ENCODE data around the gene GPD1L. TPM values are rescaled to one million over a fixed set of nuclear protein-coding genes. Genes with fewer than 3 reads are reported as not detected.

The GPD1L gene
- total and polyA plus RNA-seq, 10 of the 15 experiments (the other 5 are each of a cell fraction or from before 2014, with no cell fraction given) = 0.77 to 4.8 (median 3.9) TPM

DNA sequence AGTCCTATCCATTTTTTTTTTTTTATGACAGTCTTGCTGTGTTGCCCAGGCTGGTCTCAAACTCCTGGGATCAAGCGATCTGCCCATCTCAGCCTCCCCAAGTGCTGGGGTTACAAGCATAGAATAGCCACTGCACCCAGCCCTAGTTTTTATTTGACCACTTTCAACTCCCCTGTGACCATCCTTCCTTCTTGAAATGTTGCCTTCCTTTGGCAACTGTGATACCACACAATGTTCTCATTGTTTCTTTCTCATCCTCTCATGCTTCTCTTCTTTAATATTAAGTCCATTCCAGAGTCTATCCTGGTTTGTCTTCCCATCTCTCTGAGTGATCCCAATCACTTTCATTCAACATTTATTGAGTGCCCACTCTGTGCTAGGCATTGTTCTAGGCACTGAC lies 7.9 kb upstream of the GPD1L start:
- TF ChIP-seq, protein P1, sequence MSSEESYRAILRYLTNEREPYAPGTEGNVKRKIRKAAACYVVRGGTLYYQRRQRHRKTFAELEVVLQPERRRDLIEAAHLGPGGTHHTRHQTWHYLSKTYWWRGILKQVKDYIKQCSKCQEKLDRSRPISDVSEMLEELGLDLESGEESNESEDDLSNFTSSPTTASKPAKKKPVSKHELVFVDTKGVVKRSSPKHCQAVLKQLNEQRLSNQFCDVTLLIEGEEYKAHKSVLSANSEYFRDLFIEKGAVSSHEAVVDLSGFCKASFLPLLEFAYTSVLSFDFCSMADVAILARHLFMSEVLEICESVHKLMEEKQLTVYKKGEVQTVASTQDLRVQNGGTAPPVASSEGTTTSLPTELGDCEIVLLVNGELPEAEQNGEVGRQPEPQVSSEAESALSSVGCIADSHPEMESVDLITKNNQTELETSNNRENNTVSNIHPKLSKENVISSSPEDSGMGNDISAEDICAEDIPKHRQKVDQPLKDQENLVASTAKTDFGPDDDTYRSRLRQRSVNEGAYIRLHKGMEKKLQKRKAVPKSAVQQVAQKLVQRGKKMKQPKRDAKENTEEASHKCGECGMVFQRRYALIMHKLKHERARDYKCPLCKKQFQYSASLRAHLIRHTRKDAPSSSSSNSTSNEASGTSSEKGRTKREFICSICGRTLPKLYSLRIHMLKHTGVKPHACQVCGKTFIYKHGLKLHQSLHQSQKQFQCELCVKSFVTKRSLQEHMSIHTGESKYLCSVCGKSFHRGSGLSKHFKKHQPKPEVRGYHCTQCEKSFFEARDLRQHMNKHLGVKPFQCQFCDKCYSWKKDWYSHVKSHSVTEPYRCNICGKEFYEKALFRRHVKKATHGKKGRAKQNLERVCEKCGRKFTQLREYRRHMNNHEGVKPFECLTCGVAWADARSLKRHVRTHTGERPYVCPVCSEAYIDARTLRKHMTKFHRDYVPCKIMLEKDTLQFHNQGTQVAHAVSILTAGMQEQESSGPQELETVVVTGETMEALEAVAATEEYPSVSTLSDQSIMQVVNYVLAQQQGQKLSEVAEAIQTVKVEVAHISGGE (CRISPR knock-in tag; IDR thresholded peaks at IDR 0.05) = no peak
- no peak for TF ChIP-seq ZNF217 (IDR thresholded peaks at IDR 0.05)
- TF ChIP-seq HCFC1 (IDR thresholded peaks at IDR 0.05; ENCODE audit: low read length) = no peak
- TF ChIP-seq, protein P2, sequence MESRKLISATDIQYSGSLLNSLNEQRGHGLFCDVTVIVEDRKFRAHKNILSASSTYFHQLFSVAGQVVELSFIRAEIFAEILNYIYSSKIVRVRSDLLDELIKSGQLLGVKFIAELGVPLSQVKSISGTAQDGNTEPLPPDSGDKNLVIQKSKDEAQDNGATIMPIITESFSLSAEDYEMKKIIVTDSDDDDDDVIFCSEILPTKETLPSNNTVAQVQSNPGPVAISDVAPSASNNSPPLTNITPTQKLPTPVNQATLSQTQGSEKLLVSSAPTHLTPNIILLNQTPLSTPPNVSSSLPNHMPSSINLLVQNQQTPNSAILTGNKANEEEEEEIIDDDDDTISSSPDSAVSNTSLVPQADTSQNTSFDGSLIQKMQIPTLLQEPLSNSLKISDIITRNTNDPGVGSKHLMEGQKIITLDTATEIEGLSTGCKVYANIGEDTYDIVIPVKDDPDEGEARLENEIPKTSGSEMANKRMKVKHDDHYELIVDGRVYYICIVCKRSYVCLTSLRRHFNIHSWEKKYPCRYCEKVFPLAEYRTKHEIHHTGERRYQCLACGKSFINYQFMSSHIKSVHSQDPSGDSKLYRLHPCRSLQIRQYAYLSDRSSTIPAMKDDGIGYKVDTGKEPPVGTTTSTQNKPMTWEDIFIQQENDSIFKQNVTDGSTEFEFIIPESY (IDR thresholded peaks at IDR 0.05) = no peak
- TF ChIP-seq NBN (IDR thresholded peaks at IDR 0.05) = no peak
- no peak for TF ChIP-seq BMI1 (IDR thresholded peaks at IDR 0.05; ENCODE audit: borderline replicate concordance)
- TF ChIP-seq CBX5 (IDR thresholded peaks at IDR 0.05; ENCODE audit: low read depth) = no peak
- TF ChIP-seq NFYB (IDR thresholded peaks at IDR 0.05; ENCODE audit: insufficient read depth, low read depth, low read length) = no peak
- TF ChIP-seq PML (IDR thresholded peaks at IDR 0.05; ENCODE audit: low read length) = no peak
- no peak for TF ChIP-seq SMC3 (IDR thresholded peaks at IDR 0.05; ENCODE audit: borderline replicate concordance, low read length)
- TF ChIP-seq, protein P3, sequence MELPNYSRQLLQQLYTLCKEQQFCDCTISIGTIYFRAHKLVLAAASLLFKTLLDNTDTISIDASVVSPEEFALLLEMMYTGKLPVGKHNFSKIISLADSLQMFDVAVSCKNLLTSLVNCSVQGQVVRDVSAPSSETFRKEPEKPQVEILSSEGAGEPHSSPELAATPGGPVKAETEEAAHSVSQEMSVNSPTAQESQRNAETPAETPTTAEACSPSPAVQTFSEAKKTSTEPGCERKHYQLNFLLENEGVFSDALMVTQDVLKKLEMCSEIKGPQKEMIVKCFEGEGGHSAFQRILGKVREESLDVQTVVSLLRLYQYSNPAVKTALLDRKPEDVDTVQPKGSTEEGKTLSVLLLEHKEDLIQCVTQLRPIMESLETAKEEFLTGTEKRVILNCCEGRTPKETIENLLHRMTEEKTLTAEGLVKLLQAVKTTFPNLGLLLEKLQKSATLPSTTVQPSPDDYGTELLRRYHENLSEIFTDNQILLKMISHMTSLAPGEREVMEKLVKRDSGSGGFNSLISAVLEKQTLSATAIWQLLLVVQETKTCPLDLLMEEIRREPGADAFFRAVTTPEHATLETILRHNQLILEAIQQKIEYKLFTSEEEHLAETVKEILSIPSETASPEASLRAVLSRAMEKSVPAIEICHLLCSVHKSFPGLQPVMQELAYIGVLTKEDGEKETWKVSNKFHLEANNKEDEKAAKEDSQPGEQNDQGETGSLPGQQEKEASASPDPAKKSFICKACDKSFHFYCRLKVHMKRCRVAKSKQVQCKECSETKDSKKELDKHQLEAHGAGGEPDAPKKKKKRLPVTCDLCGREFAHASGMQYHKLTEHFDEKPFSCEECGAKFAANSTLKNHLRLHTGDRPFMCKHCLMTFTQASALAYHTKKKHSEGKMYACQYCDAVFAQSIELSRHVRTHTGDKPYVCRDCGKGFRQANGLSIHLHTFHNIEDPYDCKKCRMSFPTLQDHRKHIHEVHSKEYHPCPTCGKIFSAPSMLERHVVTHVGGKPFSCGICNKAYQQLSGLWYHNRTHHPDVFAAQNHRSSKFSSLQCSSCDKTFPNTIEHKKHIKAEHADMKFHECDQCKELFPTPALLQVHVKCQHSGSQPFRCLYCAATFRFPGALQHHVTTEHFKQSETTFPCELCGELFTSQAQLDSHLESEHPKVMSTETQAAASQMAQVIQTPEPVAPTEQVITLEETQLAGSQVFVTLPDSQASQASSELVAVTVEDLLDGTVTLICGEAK (IDR thresholded peaks at IDR 0.05; ENCODE audit: borderline replicate concordance) = no peak
- no peak for TF ChIP-seq JUND (IDR thresholded peaks at IDR 0.05; ENCODE audit: low read depth, low read length)
- TF ChIP-seq, protein P4, sequence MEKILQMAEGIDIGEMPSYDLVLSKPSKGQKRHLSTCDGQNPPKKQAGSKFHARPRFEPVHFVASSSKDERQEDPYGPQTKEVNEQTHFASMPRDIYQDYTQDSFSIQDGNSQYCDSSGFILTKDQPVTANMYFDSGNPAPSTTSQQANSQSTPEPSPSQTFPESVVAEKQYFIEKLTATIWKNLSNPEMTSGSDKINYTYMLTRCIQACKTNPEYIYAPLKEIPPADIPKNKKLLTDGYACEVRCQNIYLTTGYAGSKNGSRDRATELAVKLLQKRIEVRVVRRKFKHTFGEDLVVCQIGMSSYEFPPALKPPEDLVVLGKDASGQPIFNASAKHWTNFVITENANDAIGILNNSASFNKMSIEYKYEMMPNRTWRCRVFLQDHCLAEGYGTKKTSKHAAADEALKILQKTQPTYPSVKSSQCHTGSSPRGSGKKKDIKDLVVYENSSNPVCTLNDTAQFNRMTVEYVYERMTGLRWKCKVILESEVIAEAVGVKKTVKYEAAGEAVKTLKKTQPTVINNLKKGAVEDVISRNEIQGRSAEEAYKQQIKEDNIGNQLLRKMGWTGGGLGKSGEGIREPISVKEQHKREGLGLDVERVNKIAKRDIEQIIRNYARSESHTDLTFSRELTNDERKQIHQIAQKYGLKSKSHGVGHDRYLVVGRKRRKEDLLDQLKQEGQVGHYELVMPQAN (conservative IDR thresholded peaks at IDR 0.05) = no peak

More for the DNA sequence above, 7.9 kb upstream of the GPD1L start:
- Histone ChIP-seq H3K27me3 (replicated peaks in 1 of 2; ENCODE audit: control insufficient read depth in 2 of 2, insufficient read depth in 2 of 2, low read length in 1 of 2) (no peaks in the 10 kb centered on the region), H4K20me1 (ENCODE audit: control insufficient read depth, insufficient read depth) (no peaks in the 10 kb centered on the region), H3K27ac (ENCODE audit: control insufficient read depth, insufficient read depth) (no peak overlapping the region), H3K36me3 (ENCODE audit: control insufficient read depth in 2 of 2, insufficient read depth in 2 of 2, low read length in 1 of 2) (no peaks in the 10 kb centered on the region), H3K4me1 (ENCODE audit: control insufficient read depth, insufficient read depth, low read length) (peaks cover 6% of the 10 kb centered on the region), H3K4me2 (ENCODE audit: control insufficient read depth, insufficient read depth) (no peak overlapping the region), H3K9me3 (replicated peaks; ENCODE audit: control insufficient read depth, insufficient read depth, low read length) (no peaks in the 10 kb centered on the region; the same call in 2 of the 3 replicates), H2AFZ (ENCODE audit: control insufficient read depth, low read depth, low read length) (no peak overlapping the region), H3K79me2 (ENCODE audit: control insufficient read depth, insufficient read depth, low read length) (no peaks in the 10 kb centered on the region), H3K4me3 (no peak overlapping the region), H3K9ac (ENCODE audit: control insufficient read depth, insufficient read depth, low read length) (no peak overlapping the region)
- ChIA-PET POLR2A (no interaction called here), CTCF (no interaction called here), RAD21 (ENCODE audit: unreplicated experiment) (no interaction called here), SMC1A (ENCODE audit: uncharacterized antibody, unreplicated experiment) (no interaction called here)
- FAIRE-seq = no peak
- no peak for DNase-seq (ENCODE audit: low read depth, low spot score)
- no TSS peak for BruUV-seq (replicated peaks)
- 79% methylated on average over 1 of the region's 1 CpG for WGBS (ENCODE audit: insufficient coverage, insufficient replicate concordance, low lambda C conversion rate, missing lambda C conversion rate)
- in situ Hi-C loops (cut with MboI) = no loop called here
- no peak for ATAC-seq
- intact Hi-C loops (cut with micrococcal nuclease; ENCODE audit: unreplicated experiment) = no loop called here

Measured in GM12878 (cell line).